Measurements from ENCODE around the gene USP14.

Gene USP14

GRCh38 chr18:159933-160332 lies 1.6 kb downstream of the USP14 start:
- DNase-seq (ENCODE audit: low spot score): no peak

GRCh38 chr18:160831-161570 lies 2.6 kb downstream of the USP14 start:
- no peak for DNase-seq (ENCODE audit: low spot score)

- DNase-seq (ENCODE audit: low spot score): no peak
These were observed 14.0 kb downstream of the USP14 start for GRCh38 chr18:172361-172760.

GRCh38 chr18:179499-179898 lies 21.1 kb downstream of the USP14 start:
- DNase-seq (ENCODE audit: low spot score): no peak

- DNase-seq (ENCODE audit: low spot score): no peak
These were observed 23.4 kb downstream of the USP14 start for GRCh38 chr18:181711-182110.

- DNase-seq (ENCODE audit: low spot score): no peak
These were observed 25.4 kb downstream of the USP14 start for GRCh38 chr18:183769-184168.

- DNase-seq (ENCODE audit: low spot score): no peak
These were observed 30.9 kb downstream of the USP14 start for GRCh38 chr18:189254-189653.

GRCh38 chr18:191725-192124 lies 33.4 kb downstream of the USP14 start:
- DNase-seq (ENCODE audit: low spot score): no peak

- no peak for DNase-seq (ENCODE audit: low spot score)
These were observed 34.4 kb downstream of the USP14 start for GRCh38 chr18:192801-193200.

- DNase-seq (ENCODE audit: low spot score): no peak
These were observed 37.3 kb downstream of the USP14 start for GRCh38 chr18:195651-196050.

GRCh38 chr18:199214-199613 lies 40.9 kb downstream of the USP14 start:
- DNase-seq (ENCODE audit: low spot score): no peak

- DNase-seq (ENCODE audit: low spot score): no peak
These were observed 41.4 kb downstream of the USP14 start for GRCh38 chr18:199768-200167.

GRCh38 chr18:210075-210474 lies 51.7 kb downstream of the USP14 start:
- DNase-seq (ENCODE audit: low spot score): no peak

GRCh38 chr18:210733-211132 lies 52.4 kb downstream of the USP14 start:
- DNase-seq (ENCODE audit: low spot score): no peak

- no peak for DNase-seq (ENCODE audit: low spot score)
These were observed 53.2 kb downstream of the USP14 start for GRCh38 chr18:211582-211981.

GRCh38 chr18:212780-213179 lies 54.4 kb downstream of the USP14 start:
- DNase-seq (ENCODE audit: low spot score): no peak

GRCh38 chr18:213505-213904 lies 55.1 kb downstream of the USP14 start:
- DNase-seq (ENCODE audit: low spot score): no peak

GRCh38 chr18:213966-214365 lies 55.6 kb downstream of the USP14 start:
- DNase-seq (ENCODE audit: low spot score): no peak

- DNase-seq (ENCODE audit: low spot score): no peak
These were observed 57.2 kb downstream of the USP14 start for GRCh38 chr18:215448-216010.

GRCh38 chr18:217532-218336 lies 59.4 kb downstream of the USP14 start:
- DNase-seq (ENCODE audit: low spot score): no peak

- no peak for DNase-seq (ENCODE audit: low spot score)
These were observed 62.4 kb downstream of the USP14 start for GRCh38 chr18:220708-221107.

GRCh38 chr18:225745-226144 lies 67.4 kb downstream of the USP14 start:
- DNase-seq (ENCODE audit: low spot score): no peak

- DNase-seq (ENCODE audit: low spot score): no peak
These were observed 69.0 kb downstream of the USP14 start for GRCh38 chr18:227374-227773.

Data from SW480 (cell line).